SK-N-DZ (cell line): ENCODE measurements around the gene SPTSSB. TPM values are rescaled to one million over a fixed set of nuclear protein-coding genes. Genes with fewer than 3 reads are reported as not detected.

Experiments
- DNase-seq: peaks from one replicate; pipeline ENCODE4 v3.0.0-alpha.2; 2015; ENCODE audit warnings: low spot score
- polyA plus RNA-seq, 2 experiments: library from polyadenylated mRNA; depleted of rRNA; stranded (reverse); fragments of >200 nt; gene quantifications; 2 replicates each; pipeline ENCODE4 v1.2.3, GENCODE V29; 2014

Gene SPTSSB
- 0.98 and 1.5 TPM in 2 replicates for polyA plus RNA-seq (2014; cell fraction: cytosol; rRNA removed)
- 2.0 and 2.4 TPM in 2 replicates for polyA plus RNA-seq (2014; cell fraction: nucleus; rRNA removed)

GRCh38 chr3:161371441-161372320, at the start of gene SPTSSB:
Gene SPTSSB (minus strand): TSS chr3:161371517. CDS start chr3:161346323, 25,194 bp downstream.
- DNase-seq, result peak; percentile 72

- DNase-seq, result peak; percentile 37
Measured at GRCh38 chr3:161420746-161421145, 49.4 kb upstream of the SPTSSB start.

DNA sequence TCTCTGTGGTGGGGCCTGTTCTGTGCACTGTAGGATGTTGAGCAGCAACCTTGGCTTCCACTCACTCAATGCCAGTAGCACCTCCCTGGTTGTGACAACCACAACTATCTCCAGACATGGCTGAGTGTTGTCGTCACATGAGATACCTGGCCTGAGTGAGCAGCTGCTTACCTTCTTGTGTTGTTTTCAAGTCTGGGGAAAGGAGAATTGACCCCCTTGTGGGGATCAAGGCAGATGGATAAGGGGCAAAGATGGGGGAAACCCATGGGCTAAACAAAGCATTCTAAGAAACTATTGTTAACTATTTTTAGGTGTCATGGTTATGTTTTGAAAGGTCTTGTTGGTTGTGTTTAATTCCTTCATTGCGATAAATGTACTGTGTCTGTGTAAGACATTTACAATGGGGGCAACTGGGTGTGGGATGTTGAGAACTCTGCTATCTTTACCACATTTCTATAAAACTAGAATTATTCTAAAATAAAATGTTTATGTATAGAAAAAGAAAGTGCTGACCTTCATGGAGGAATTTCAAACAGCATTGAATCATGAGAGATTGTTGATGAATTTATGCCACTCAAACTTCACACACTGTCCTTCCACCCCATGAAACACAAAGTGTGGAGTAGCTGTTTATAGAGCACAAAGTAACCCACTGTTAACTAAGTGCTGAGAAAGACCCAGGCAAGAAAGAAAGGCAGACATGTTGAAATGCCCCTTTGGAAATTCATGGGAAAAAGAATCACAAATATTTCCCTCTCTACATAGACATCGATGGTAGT, 48.4 kb upstream of the SPTSSB start:
- DNase-seq, result no peak

- no peak for DNase-seq
Measured at GRCh38 chr3:161415506-161416231, 44.4 kb upstream of the SPTSSB start.

DNA sequence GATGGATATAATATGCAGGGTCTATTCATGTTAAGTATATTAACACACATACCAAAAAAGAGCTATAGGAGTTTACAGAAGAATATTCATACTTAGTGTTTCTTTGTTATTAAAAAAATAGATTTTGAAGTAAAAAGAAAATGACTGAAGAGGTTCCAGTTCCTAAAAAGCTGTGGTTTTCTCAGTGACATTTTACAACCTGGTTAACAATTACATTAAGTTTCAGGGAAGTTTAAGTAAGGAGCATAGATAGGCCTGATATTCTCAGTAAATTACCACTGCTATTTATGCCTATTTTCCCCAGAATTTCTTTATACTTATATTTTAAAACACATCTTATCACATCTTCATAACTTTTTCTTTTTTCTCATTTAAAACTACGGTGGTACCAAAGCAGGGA, 43.6 kb upstream of the SPTSSB start:
- no peak for DNase-seq

DNA sequence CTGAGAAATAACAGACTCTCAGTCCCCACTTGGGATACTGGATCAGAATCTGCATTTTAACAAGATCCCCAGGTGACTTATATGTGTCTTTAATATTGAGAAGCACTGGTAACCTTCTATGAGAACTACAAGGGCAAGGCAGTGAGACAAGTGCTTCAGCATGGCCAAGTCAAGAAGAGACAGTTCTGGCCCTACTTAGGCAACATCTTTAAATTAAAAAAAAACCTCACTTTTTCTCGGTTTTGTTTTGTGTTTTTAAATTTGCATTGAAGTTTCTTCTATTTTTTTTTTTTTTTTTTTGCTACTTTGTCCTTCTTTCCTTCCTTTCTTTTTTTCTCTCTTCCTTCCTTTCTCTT, 42.5 kb upstream of the SPTSSB start:
- DNase-seq, result no peak

GRCh38 chr3:161413127-161413854, 42.0 kb upstream of the SPTSSB start:
- peak; percentile 24 for DNase-seq

GRCh38 chr3:161412123-161412522, 40.8 kb upstream of the SPTSSB start:
- DNase-seq, result no peak

- no peak for DNase-seq
Measured at GRCh38 chr3:161409858-161410257, 38.5 kb upstream of the SPTSSB start.

DNA sequence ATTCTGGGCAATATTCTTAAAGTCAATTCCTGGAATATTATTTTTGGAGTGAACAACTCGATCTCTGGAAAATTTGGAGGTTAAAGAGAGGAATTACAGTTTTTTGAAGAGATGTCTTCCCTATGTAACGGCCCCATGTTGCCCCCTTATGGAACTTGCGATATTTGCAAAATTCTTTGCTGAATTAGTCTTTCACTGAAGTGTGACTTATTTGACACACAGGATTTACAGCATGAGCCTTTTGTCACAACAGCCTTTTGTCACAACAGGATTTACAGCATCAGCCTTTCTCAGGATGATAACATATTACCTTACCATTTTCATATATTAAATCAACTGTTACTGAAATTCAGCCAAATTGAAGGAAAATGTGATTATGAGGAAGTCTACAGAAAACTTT, 37.8 kb upstream of the SPTSSB start:
- peak; percentile 63 for DNase-seq

- no peak for DNase-seq
Measured at GRCh38 chr3:161406594-161407555, 35.6 kb upstream of the SPTSSB start.

GRCh38 chr3:161405836-161406235, 34.5 kb upstream of the SPTSSB start:
- DNase-seq, result no peak

- DNase-seq, result no peak
Measured at GRCh38 chr3:161405087-161405486, 33.8 kb upstream of the SPTSSB start.

GRCh38 chr3:161403251-161403650, 31.9 kb upstream of the SPTSSB start:
- no peak for DNase-seq

DNA sequence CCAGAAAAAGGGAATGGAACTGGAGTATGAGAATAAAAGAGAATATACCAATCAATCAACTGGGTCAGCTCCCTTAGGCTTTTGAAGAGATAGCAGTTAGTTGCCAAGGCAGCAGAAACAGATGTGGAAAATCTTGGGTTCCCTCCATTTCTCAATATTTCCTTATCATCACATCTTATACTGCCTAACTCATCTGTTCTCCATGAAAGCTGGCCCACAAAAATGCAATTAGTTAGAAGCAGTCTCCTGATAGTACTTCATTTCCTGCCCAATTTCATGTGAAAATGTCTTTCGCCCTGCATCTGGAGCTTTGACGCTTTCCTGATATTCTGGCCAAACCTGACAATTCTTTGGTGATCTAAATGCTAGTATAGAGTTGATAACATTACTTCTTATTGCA, 30.1 kb upstream of the SPTSSB start:
- DNase-seq, result peak; percentile 85

DNA sequence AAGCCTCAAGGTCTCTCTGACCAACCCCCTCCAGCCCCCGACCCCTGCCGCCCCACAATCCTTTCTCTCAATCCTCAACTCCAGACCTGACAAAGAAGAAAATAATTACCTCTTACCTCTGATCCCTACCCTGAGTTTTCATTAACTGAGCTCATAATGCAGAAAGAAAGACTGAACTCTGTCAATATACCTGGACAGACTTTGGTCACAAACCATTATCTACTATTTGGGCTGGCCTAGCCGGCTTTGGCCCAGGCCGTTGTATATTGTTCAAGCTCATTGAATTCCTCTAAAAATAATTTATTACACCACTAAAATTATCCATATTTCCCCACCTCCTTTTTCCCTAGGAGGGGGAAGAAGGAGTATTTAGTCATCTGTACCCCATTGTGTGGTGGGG, 29.3 kb upstream of the SPTSSB start:
- DNase-seq, result no peak

DNA sequence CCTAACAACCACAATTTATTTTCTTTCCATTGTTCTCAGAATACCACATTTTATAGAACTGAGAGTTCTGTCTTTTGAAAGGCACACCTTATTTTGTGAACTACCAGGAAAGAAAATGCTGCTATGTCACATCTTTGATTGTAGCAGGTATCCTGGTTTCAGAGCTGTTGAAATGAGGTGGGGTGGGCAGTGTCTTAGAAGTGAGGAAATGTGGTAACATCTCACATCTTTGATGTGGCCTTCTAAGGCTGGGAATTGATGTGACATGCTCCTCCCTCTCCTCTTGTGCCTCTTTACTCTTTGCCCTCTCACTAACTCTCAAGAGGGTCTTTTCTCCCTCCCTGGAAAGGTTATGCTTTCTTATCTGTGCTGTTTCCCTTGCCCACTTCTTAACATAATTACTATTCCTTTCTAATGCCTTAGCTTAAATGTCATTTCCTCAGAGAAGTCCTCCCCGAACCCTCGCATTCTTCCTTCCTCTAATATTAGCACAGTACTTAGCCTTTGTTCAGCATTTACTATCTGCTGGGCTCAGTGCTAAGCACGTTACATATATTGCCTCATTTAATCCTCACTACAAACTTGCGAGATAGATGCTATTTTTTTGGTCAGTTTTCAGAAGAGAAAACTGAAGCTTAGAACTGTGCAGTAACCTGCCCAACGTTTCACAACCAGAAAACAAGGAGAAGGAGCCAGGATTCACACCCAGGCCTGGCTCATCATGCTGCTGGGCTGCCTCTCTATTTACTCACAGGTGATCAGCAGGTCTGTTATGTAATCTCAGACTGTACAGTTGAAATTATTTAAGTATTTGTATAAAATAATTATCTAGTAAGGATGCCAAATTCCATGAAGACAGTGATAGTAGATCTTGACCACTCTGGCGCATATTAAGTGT, 24.0 kb upstream of the SPTSSB start:
- DNase-seq, result no peak

DNA sequence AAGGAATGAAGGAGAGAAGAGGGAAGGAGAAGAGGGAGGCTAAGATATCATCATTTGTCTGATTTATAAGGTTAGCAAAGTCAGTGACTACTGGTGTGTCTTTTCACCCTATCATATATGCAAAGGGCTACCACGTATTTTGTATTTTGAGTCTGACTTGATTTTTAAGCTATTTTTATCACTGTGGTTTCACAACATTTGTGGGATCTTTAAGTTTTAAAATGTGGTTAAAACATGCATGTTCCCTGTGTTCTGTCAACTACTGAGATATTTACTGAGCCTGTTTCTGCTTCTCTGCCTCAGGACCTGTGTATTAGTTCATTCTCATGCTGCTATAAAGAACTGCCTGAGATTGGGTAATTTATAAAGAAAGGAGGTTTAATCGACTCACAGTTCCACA, 22.5 kb upstream of the SPTSSB start:
- DNase-seq, result no peak

DNA sequence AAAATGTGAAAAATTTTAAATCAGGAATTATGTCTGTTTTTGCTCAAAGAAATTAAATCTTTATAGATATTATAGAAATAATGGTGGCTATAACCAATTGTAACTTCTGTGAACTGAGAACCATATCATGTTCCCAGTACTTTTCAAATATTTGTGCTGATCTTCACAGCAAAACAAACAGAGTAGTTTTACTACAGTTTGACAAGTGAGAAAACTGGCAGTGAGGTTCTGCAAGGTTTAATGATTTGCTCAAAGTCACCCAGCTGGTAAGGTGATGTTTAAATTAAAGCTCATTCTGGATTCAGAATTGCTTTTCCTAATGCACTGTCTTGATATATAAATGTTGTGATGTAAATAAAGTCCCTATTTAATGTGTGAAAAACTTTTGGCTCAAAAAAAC, 22.0 kb upstream of the SPTSSB start:
- no peak for DNase-seq
